ENCODE results near the gene SSBP2.

The SSBP2 gene

DNA sequence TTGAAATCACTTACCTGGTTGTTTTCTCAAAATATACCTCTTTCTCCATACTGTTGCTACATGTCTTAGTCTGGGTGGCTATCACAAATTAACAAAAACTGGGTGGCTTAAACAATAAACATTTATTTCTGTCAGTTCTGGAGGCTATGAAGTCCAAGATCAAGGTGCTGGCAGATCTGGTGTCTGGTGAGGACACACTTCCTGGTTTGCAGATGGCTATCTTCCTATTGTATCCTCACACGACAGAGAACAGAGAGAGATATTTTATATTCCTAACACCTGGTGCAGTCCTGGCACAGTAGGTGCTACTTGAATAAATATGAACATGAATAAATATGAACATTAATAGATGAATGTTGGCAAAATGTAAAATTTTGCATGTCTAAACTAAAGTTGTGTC lies 192.7 kb downstream of the SSBP2 start:
- no peak overlapping the region for H3K4me3 ChIP-seq (ENCODE audit: low read depth, low read length)
- DNase-seq (ENCODE audit: low read depth) = no peak
- in situ Hi-C loops (cut with HindIII; ENCODE audit: low sequenced_read_pairs) = no loop called here
- TF ChIP-seq, protein P1, sequence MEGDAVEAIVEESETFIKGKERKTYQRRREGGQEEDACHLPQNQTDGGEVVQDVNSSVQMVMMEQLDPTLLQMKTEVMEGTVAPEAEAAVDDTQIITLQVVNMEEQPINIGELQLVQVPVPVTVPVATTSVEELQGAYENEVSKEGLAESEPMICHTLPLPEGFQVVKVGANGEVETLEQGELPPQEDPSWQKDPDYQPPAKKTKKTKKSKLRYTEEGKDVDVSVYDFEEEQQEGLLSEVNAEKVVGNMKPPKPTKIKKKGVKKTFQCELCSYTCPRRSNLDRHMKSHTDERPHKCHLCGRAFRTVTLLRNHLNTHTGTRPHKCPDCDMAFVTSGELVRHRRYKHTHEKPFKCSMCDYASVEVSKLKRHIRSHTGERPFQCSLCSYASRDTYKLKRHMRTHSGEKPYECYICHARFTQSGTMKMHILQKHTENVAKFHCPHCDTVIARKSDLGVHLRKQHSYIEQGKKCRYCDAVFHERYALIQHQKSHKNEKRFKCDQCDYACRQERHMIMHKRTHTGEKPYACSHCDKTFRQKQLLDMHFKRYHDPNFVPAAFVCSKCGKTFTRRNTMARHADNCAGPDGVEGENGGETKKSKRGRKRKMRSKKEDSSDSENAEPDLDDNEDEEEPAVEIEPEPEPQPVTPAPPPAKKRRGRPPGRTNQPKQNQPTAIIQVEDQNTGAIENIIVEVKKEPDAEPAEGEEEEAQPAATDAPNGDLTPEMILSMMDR (IDR thresholded peaks at IDR 0.05; ENCODE audit: low read depth, low read length, missing control alignments) = no peak

DNA sequence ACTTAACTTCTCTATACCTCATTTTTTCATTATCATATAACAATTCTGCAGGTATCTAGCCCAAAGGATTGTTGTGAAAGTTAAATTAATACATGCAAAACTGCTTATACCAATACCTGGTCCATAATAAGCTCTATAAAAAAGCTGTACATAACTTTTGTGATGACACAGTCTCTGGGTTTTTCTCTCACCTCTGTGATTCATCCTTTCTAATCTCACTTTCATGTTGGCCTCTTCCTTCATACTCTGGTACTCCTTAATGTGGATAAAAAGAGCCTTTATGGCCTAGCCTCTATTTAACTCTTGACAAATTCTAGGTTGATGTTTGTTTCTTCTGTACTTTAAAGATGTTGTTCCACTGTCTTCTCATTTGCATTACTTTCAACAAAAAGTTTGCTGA lies 194.1 kb downstream of the SSBP2 start:
- in situ Hi-C loops (cut with HindIII; ENCODE audit: low sequenced_read_pairs) = no loop called here
- TF ChIP-seq, protein P1 (IDR thresholded peaks at IDR 0.05; ENCODE audit: low read depth, low read length, missing control alignments) = no peak
- H3K4me3 ChIP-seq (ENCODE audit: low read depth, low read length) = no peak overlapping the region

DNA sequence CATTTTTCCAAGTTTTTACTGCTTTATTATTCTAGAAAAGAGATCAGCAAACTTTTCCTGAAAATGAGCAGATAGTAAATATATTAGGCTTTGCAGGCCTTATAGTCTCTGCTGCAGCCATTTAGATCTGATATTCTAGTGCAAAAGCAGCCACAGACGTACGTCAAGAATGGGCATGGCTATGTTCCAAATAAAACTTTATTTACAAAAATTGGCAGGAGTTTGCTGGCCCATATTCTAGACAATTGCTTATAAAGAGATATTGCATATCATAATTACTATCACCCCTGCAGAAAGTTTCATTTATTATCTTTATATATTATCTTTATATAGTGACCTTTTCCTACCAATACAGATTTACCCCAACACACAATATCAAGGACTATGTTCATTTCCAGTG lies 195.0 kb downstream of the SSBP2 start:
- no peak overlapping the region for H3K4me3 ChIP-seq (ENCODE audit: low read depth, low read length)
- TF ChIP-seq, protein P1 (IDR thresholded peaks at IDR 0.05; ENCODE audit: low read depth, low read length, missing control alignments) = no peak
- DNase-seq (ENCODE audit: low read depth) = no peak
- in situ Hi-C loops (cut with HindIII; ENCODE audit: low sequenced_read_pairs) = no loop called here

More for the DNA sequence above, 194.1 kb downstream of the SSBP2 start:
- DNase-seq (ENCODE audit: low read depth) = no peak

DNA sequence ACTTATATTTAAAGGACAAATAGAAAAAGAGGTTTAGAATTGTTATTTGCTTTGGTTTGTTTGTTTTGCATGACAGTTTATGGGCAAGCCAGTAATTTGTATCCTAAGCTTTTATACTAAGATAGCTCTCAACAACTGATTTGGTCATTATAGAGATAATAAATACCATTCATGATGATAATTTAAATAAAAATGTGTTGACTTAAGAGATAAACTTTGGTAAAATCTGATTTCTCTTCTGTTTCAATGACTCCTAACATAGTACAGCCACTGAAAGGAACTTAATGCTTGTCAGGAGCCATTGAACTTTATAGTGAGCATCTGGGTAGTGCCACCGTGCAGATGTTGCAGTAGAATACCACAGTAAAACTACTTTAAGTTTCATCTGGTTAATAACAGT lies 196.2 kb downstream of the SSBP2 start:
- in situ Hi-C loops (cut with HindIII; ENCODE audit: low sequenced_read_pairs) = no loop called here
- no peak overlapping the region for H3K4me3 ChIP-seq (ENCODE audit: low read depth, low read length)
- TF ChIP-seq, protein P1 (IDR thresholded peaks at IDR 0.05; ENCODE audit: low read depth, low read length, missing control alignments) = no peak

DNA sequence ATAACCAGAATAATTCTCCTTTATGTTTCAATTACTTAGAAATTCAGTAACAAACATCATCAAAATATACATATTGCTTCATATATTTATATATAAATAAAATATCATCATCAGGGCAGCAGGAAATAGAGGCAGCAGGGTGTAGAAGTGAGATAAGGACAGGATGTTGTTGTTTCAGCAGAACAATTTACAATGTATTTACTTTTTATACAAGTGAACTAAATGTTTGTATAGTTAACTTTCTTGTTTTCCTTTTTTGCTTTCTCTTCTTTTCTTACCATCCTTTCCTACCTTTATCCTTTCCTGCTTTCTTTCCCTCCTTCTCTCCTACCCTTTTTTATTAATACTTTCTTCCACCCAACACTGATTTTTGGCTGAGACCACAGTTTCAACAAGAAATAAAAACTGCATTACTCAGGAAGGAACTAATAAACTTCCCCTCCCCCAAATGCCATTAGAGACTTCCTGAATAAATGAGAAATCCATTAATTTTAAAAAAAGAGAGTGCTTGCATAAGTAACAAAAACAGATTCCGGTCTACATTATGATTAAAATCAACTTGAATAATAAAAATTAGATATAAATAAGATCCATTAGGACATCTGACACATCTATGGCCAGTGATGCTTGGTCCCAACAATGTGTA lies 197.2 kb downstream of the SSBP2 start:
- TF ChIP-seq, protein P1 (IDR thresholded peaks at IDR 0.05; ENCODE audit: low read depth, low read length, missing control alignments) = no peak
- in situ Hi-C loops (cut with HindIII; ENCODE audit: low sequenced_read_pairs) = no loop called here
- no peak for DNase-seq (ENCODE audit: low read depth)
- H3K4me3 ChIP-seq (ENCODE audit: low read depth, low read length) = no peak overlapping the region

More for the DNA sequence above, 196.2 kb downstream of the SSBP2 start:
- no peak for DNase-seq (ENCODE audit: low read depth)

DNA sequence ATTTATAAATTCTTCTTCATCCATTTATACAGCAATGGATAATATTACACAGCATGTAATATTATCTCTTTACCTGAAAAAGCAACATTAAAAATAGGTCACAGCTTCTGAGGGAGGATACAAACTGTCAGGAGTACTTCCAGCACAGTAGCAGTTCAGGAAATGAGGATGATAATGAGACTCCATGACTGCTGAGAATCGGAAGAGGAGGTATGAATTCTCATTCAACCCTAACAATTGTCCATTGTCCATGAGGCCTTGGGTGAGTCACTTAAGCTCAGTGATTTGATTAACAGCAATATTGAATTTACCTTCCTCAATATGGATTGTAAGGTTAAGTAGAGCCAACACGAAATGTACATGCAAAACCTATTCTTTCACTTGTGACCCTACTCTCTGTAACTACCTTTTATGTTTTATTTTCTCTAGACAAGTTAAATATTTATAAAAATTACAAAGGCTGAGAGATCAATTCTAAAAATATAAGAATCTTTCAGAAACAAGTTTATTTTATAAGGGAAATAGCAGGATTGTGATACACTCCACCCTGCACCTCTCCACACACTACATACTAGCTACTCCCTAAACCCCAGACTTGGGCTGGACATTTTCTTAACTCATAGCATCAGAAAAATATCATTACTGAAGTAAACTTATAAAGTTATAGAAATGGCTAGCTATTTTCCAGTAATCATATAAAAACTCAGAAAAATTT lies 197.9 kb downstream of the SSBP2 start:
- DNase-seq (ENCODE audit: low read depth) = no peak

More for the DNA sequence above, 197.9 kb downstream of the SSBP2 start:
- in situ Hi-C loops (cut with HindIII; ENCODE audit: low sequenced_read_pairs) = no loop called here
- TF ChIP-seq, protein P1 (IDR thresholded peaks at IDR 0.05; ENCODE audit: low read depth, low read length, missing control alignments) = no peak
- H3K4me3 ChIP-seq (ENCODE audit: low read depth, low read length) = no peak overlapping the region
